ENCODE data around the gene MAPK8.

- TF ChIP-seq CTCF (IDR thresholded peaks at IDR 0.05) (no peak), TEAD4 (CRISPR knock-in tag; IDR thresholded peaks at IDR 0.05) (no peak), JUN (CRISPR knock-in tag; IDR thresholded peaks at IDR 0.05) (no peak), MLX (CRISPR knock-in tag; IDR thresholded peaks at IDR 0.05) (no peak), TP53 (CRISPR knock-in tag; IDR thresholded peaks at IDR 0.05) (no peak), MAX (CRISPR knock-in tag; IDR thresholded peaks at IDR 0.05) (no peak), NR2C2 (CRISPR knock-in tag; IDR thresholded peaks at IDR 0.05) (no peak), NFATC4 (CRISPR knock-in tag; IDR thresholded peaks at IDR 0.05) (no peak), ZNF232 (CRISPR knock-in tag; IDR thresholded peaks at IDR 0.05) (no peak)
Observed at GRCh38 chr10:48480397-48481374, 174.2 kb downstream of the MAPK8 start.
